ENCODE data around the gene IL12RB1.

The IL12RB1 gene

DNA sequence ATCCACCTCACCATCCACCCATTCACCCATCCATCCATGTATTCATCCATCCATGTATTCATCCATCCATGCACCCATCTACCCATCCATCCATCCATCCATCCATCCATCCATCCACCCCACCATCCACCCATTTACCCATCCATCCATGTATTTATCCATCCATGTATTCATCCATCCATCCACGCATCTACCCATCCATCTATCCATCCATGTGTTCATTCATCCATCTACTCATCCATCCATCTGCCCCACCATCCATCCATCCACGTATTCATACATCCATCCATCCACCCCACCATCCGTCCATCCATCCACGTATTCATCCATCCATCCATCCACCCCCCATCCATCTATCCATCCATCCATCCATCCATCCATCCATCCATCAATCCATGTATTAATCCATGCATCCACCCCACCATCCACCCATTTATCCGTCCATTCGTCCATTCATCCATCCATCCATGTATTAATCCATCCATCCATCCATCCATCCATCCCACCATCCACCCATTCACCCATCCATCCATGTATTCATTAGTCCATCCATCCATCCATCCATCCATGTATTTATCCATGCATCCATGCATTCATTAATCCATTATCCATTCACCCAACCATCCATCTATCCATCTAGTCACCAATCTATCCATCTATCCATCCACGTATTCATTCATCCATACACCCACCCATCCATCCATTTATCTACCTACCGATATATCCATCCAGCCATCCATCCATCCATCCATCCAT, 2.6 kb downstream of the IL12RB1 start:
- CTCF ChIA-PET = no interaction called here
- no peak overlapping the region for H3K27ac ChIP-seq
- no peak for TF ChIP-seq CTCF (conservative IDR thresholded peaks at IDR 0.05; ENCODE audit: low read depth)
- DNase-seq (ENCODE audit: low spot score) = no peak
- POLR2A ChIA-PET (ENCODE audit: low non-redundant PET) = no interaction called here

DNA sequence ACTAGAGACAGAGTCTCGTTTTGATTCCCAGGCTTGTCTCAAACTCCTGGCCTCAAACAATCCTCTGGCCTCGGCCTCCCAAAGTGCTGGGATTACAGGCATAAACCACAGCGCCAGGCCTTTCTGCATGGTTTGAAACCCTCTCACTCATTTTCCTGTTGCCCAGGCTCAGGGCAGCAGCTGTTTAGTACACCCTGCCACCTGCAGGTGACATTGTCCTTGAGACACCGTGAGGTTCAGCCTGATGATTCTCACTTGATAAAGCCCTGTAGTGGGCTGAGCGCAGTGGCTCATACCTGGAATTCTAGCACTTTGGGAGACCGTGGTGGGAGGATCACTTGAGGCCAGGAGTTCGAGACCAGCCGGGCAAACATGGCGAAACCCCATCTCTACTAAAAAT, 12.5 kb downstream of the IL12RB1 start:
- DNase-seq (ENCODE audit: low spot score) = no peak
- ChIA-PET POLR2A (ENCODE audit: low non-redundant PET) (no interaction called here), CTCF (no interaction called here)
- no peak overlapping the region for H3K27ac ChIP-seq
- TF ChIP-seq CTCF (conservative IDR thresholded peaks at IDR 0.05; ENCODE audit: low read depth) = no peak

DNA sequence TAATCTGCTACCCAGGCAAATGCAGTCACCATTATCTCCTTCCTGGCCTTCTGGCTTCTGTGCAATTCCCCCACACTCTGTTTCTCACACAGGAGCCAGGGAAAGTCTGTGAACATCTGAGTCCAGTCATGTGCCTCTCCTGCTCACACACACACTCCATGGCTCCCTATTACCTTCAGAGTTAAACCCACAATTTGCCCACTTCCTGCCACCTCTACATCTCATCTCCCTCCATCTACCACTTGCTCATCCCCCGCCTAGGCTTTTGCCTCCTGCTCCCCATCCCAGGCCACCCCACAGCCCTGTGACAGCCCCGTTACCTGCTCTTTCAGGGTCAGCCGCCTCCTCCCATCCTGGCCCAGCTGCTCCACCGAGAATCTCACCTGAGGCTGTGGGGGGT, 13.5 kb downstream of the IL12RB1 start:
- CTCF ChIA-PET = no interaction called here
- POLR2A ChIA-PET (ENCODE audit: low non-redundant PET) = no interaction called here
- DNase-seq (ENCODE audit: low spot score) = no peak
- H3K27ac ChIP-seq = no peak overlapping the region
- no peak for TF ChIP-seq CTCF (conservative IDR thresholded peaks at IDR 0.05; ENCODE audit: low read depth)

GRCh38 chr19:18072335-18072734, 14.4 kb downstream of the IL12RB1 start:
- DNase-seq (ENCODE audit: low spot score) = no peak
- H3K27ac ChIP-seq = no peak overlapping the region
- POLR2A ChIA-PET (ENCODE audit: low non-redundant PET) = no interaction called here
- CTCF ChIA-PET = interaction anchor here (0.6 kb wide), 2 partner anchors 125 to 258 kb away, joined by 3 read pairs; no protein-coding TSS in a partner anchor
- no peak for TF ChIP-seq CTCF (conservative IDR thresholded peaks at IDR 0.05; ENCODE audit: low read depth)

- TF ChIP-seq CTCF (conservative IDR thresholded peaks at IDR 0.05; ENCODE audit: low read depth) = no peak
- POLR2A ChIA-PET (ENCODE audit: low non-redundant PET) = interaction anchor here (0.7 kb wide), 1 partner anchor 17 kb away, joined by 5 read pairs; the partner anchor contains the start of gene IL12RB1
Observed at GRCh38 chr19:18070181-18070580, 16.6 kb downstream of the IL12RB1 start.

GRCh38 chr19:18069383-18069782, 17.4 kb downstream of the IL12RB1 start:
- no peak for TF ChIP-seq CTCF (conservative IDR thresholded peaks at IDR 0.05; ENCODE audit: low read depth)
- no peak overlapping the region for H3K27ac ChIP-seq
- POLR2A ChIA-PET (ENCODE audit: low non-redundant PET) = no interaction called here
- no peak for DNase-seq (ENCODE audit: low spot score)
- CTCF ChIA-PET = interaction anchor here (0.7 kb wide), 1 partner anchor 138 kb away, joined by 3 read pairs; no protein-coding TSS in a partner anchor

More at GRCh38 chr19:18070181-18070580, 16.6 kb downstream of the IL12RB1 start:
- CTCF ChIA-PET = no interaction called here
- DNase-seq (ENCODE audit: low spot score) = no peak
- H3K27ac ChIP-seq = no peak overlapping the region

All from RWPE1 (cell line).